Uterine smooth muscle cell (primary cell): Measurements from ENCODE around the gene GPRASP1. TPM values are rescaled to one million over a fixed set of nuclear protein-coding genes. Genes with fewer than 3 reads are reported as not detected.

Experiments used
- total RNA-seq: library from RNA; depleted of rRNA; stranded (reverse); fragments of >200 nt; gene quantifications from 2 replicates; pipeline ENCODE4 v1.2.3, GENCODE V29; 2014

GPRASP1 gene
- 4.1 and 8.6 TPM in 2 replicates for total RNA-seq

GRCh38 chrX:102651242-102652011 lies at the start of gene GPRASP1:
Gene GPRASP1 (plus strand): TSS chrX:102651483. CDS start chrX:102653914, 2,431 bp downstream.

Other genes with a start within 250 kb of the GPRASP1 start
- not detected in 2 replicates for gene NXF2B, start 211.5 kb upstream of the GPRASP1 start, total RNA-seq
- not detected in 2 replicates for gene TCP11X2, start 179.7 kb upstream of the GPRASP1 start, total RNA-seq
- gene TMSB15A, start 134.7 kb upstream of the GPRASP1 start, total RNA-seq, result 3.2 and 8.7 TPM in 2 replicates
- 17.0 and 18.6 TPM in 2 replicates for gene ARMCX5, start 52.0 kb upstream of the GPRASP1 start, total RNA-seq
- gene GPRASP2, start 61.0 kb downstream of the GPRASP1 start, total RNA-seq, result 41.1 and 42.2 TPM in 2 replicates
- gene GPRASP3, start 69.3 kb downstream of the GPRASP1 start, total RNA-seq, result 8.6 and 12.0 TPM in 2 replicates